ENCODE measurements around the gene AEN. TPM values are rescaled to one million over a fixed set of nuclear protein-coding genes. Genes with fewer than 3 reads are reported as not detected.

The AEN gene
- total and polyA plus RNA-seq, 2 of the 8 experiments (the other 6 are each of a cell fraction or from before 2014, with no cell fraction given) = 112 to 122 TPM

DNA sequence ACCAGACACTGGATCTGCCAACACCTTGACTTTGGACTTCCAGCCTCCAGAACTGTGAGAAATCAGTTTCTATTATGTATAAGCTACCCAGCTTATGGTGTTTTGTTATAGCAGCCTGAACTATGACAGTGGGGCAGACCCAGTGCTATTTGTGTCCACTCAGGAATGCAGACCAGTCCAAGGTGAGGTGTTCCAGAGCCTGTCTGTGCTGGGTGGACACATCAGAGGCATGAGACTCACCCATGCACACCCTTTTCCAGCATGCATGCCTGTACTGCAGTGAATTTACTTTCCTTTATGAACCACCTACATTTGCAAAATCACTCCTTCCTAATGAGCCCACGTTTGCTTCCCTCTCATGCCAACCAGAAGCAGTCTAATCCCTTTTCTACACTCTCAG is 47.1 kb upstream of the AEN start (continued):
- no peak for TF ChIP-seq SIN3A (conservative IDR thresholded peaks at IDR 0.05 in 1 of 2, IDR thresholded peaks at IDR 0.05 in 1 of 2; ENCODE audit: low read depth in 1 of 2, low read length in 2 of 2)
- TF ChIP-seq KDM1A (IDR thresholded peaks at IDR 0.05; ENCODE audit: borderline replicate concordance, low read length) = no peak
